Thoracic aorta (tissue), 2 donors: ENCODE measurements around the gene SLC12A2. TPM values are rescaled to one million over a fixed set of nuclear protein-coding genes. Genes with fewer than 3 reads are reported as not detected.

ENCODE experiments used
- ATAC-seq: fragments of 150-250 bp; one replicate; pipeline ENCODE4 v1.8.0; 2017; ENCODE audit warnings: low read depth; ENCODE audit not compliant: insufficient number of reproducible peaks, low FRiP score
- DNase-seq: peaks from one replicate; pipeline ENCODE4 v3.0.0-alpha.2; 2020; ENCODE audit warnings: low spot score
- H3K27ac ChIP-seq, 2 donors: fragments of 200-600 bp; sonication (generic); 1 replicate in 1 of 2; 2 replicates in 1 of 2; pipeline ENCODE4 v1.5.1; 2016; ENCODE audit warnings: mild to moderate bottlenecking in 2 of 2, moderate library complexity in 2 of 2
- H3K27me3 ChIP-seq: fragments of 200-600 bp; sonication (generic); replicated peaks from 2 replicates; pipeline ENCODE4 v1.6.0; 2016; ENCODE audit warnings: mild to moderate bottlenecking; ENCODE audit not compliant: insufficient read depth
- H3K36me3 ChIP-seq: fragments of 200-600 bp; sonication (generic); one replicate; pipeline ENCODE4 v1.5.1; 2016
- H3K4me1 ChIP-seq, 2 donors: fragments of 200-600 bp; sonication (generic); 1 replicate in 1 of 2; 2 replicates in 1 of 2; pipeline versions ENCODE4 v1.5.1 to v1.6.0; 2016; ENCODE audit warnings: low read depth in 2 of 2, mild to moderate bottlenecking in 1 of 2; ENCODE audit not compliant: control insufficient read depth in 1 of 2
- H3K4me3 ChIP-seq: fragments of 200-600 bp; sonication (generic); 2 replicates; pipeline ENCODE4 v1.5.1; 2016; ENCODE audit warnings: mild to moderate bottlenecking
- H3K9me3 ChIP-seq: fragments of 200-600 bp; sonication (generic); 2 replicates; pipeline ENCODE4 v1.5.1; 2016
- total RNA-seq, 2 donors: library from RNA; depleted of rRNA; stranded (reverse); fragments of >200 nt; gene quantifications; one replicate each; pipeline versions ENCODE4 v1.1.0 to v1.2.3, GENCODE V29; 2016
- TF ChIP-seq, protein P1 (sequence below): fragments of 200-600 bp; sonication (generic); IDR thresholded peaks from one replicate; pipeline ENCODE4 v1.5.1; 2019; ENCODE audit warnings: antibody characterized with exemption

The SLC12A2 gene
- total RNA-seq, 2 donors from 2014 or later: 12.2 to 25.8 TPM

DNA sequence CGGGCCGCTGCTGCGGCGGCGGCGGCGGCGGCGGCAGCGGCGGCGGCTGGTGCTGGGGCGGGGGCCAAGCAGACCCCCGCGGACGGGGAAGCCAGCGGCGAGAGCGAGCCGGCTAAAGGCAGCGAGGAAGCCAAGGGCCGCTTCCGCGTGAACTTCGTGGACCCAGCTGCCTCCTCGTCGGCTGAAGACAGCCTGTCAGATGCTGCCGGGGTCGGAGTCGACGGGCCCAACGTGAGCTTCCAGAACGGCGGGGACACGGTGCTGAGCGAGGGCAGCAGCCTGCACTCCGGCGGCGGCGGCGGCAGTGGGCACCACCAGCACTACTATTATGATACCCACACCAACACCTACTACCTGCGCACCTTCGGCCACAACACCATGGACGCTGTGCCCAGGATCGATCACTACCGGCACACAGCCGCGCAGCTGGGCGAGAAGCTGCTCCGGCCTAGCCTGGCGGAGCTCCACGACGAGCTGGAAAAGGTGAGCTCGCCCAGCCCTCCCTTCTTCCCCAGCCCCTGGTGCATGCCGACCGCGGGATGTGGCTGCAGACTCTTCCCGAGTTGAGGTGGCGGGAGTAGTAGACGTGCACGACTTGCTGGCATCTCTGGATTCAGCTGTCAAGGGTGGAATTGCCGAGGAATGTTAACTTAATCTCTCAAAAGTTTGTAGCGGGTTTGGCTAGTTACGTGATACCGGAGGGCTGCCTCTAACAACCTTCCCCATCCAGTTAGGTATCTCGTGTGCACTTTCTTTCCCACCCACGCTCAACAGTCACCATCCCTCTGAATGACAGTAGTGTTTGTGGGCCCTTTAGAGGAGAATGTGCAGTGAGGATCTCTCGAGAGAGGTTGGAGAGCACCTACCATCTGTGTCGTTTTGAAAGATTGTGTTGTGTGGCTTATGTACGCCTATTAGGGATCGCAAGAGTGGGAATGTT is 932 bp downstream of the SLC12A2 start:
- Histone ChIP-seq H3K27me3 (no peaks in the 10 kb centered on the region), H3K4me1 (peaks cover 16 to 30% of the 10 kb centered on the region in 2 donors), H3K36me3 (no peaks in the 10 kb centered on the region), H3K27ac (peak overlapping the region in 1 of 2 donors; percentile 93), H3K9me3 (no peaks in the 10 kb centered on the region), H3K4me3 (peak overlapping the region; percentile 97)
- ATAC-seq (no peak), DNase-seq (peak; percentile 4)
- TF ChIP-seq, protein P1, sequence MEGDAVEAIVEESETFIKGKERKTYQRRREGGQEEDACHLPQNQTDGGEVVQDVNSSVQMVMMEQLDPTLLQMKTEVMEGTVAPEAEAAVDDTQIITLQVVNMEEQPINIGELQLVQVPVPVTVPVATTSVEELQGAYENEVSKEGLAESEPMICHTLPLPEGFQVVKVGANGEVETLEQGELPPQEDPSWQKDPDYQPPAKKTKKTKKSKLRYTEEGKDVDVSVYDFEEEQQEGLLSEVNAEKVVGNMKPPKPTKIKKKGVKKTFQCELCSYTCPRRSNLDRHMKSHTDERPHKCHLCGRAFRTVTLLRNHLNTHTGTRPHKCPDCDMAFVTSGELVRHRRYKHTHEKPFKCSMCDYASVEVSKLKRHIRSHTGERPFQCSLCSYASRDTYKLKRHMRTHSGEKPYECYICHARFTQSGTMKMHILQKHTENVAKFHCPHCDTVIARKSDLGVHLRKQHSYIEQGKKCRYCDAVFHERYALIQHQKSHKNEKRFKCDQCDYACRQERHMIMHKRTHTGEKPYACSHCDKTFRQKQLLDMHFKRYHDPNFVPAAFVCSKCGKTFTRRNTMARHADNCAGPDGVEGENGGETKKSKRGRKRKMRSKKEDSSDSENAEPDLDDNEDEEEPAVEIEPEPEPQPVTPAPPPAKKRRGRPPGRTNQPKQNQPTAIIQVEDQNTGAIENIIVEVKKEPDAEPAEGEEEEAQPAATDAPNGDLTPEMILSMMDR: no peak

DNA sequence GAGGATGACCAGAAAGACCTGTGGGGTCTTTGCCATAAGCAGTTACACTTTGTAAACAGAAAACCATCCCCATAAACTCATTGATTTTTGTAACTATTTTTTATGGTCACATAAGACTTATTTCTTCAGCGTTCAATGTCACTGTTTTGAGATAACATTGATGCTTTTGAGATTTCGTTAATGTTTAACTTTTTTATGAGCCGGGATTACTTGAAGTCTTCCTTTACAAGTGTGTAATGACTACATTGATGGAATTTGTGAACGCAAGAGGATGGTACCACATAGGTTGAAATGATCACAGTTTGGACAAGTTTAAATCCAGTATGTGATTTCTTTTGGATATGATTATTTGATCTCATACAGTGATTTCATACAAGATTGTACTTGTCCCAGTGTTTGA is 1.8 kb downstream of the SLC12A2 start:
- Histone ChIP-seq H3K36me3 (no peaks in the 10 kb centered on the region), H3K9me3 (no peaks in the 10 kb centered on the region), H3K4me3 (peak overlapping the region; percentile 97), H3K27ac (no peak overlapping the region), H3K4me1 (peaks cover 10 to 23% of the 10 kb centered on the region in 2 donors), H3K27me3 (no peaks in the 10 kb centered on the region)
- DNase-seq (no peak), ATAC-seq (no peak)
- TF ChIP-seq, protein P1: no peak

DNA sequence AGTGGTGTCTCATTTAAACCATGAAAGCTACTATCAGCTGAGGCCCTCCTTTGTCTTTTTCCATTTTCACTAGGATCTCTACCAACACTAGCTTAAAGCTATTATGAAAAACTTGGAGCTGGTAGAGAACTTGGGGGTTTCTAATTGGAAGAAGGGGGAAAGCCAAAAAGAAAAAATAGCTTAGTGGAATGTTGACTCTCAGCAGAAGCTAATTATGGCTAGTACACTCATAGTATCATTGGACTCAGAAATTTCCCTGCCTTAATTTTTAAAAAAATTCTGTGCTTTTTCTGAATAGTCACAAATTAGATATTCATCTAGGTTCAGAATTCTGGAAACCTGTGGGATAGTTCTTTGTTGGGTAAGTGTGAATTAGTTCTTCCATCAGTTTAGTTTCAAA is 8.0 kb downstream of the SLC12A2 start:
- no peaks in the 10 kb centered on the region for H3K27me3 ChIP-seq
- no peak overlapping the region for H3K27ac ChIP-seq
- ATAC-seq (no peak), DNase-seq (no peak)
- H3K4me3 ChIP-seq: no peak overlapping the region
- TF ChIP-seq, protein P1: no peak
- no peaks in the 10 kb centered on the region for H3K4me1 ChIP-seq
- H3K9me3 ChIP-seq: peaks cover 1% of the 10 kb centered on the region
- no peaks in the 10 kb centered on the region for H3K36me3 ChIP-seq

DNA sequence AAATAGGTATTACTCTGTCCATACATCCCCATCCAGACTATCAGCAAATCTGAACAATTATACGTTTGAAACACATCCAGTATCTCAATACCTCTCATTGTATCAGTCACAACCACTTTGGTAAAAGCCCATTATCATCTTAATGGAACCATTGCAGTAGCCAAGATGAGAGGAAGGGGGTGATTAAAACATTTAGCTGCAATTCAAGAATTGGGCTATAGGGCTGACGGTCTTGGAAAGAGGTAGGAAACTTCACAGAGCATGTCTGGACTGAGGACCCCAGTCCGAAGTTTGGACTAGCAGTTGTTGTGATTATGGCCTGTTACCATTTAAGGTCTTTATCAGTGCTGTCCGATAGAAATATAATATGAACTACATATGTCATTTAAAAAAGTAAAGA is 8.6 kb downstream of the SLC12A2 start:
- no peaks in the 10 kb centered on the region for H3K4me1 ChIP-seq
- no peak overlapping the region for H3K27ac ChIP-seq
- H3K4me3 ChIP-seq: no peak overlapping the region
- peaks cover 5% of the 10 kb centered on the region for H3K9me3 ChIP-seq
- DNase-seq (no peak), ATAC-seq (no peak)
- no peaks in the 10 kb centered on the region for H3K27me3 ChIP-seq
- no peaks in the 10 kb centered on the region for H3K36me3 ChIP-seq
- TF ChIP-seq, protein P1: no peak

DNA sequence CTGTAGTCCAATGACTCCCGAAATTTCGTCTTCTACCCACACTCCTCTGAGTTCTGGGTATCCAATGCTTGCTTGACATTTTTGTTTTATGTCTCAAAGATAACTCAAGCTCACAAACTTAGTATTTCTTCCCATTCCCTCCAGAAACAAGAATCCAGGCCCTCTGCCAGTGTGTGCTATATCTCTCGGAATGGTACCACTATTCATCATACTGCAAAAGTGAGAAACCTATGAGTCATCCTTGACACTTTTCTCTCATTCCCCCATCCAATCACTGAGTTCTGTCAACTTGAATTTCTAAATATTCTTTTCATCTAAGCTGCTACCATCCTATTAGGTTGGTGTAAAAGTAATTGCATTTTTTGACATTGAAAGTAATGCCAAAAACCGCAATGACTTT is 9.8 kb downstream of the SLC12A2 start:
- DNase-seq (no peak), ATAC-seq (no peak)
- Histone ChIP-seq H3K4me1 (no peaks in the 10 kb centered on the region), H3K27me3 (no peaks in the 10 kb centered on the region), H3K27ac (no peak overlapping the region), H3K36me3 (no peaks in the 10 kb centered on the region), H3K4me3 (no peak overlapping the region), H3K9me3 (peaks cover 14% of the 10 kb centered on the region)
- TF ChIP-seq, protein P1: no peak
